OCI-LY7 (cell line): ENCODE measurements around the gene VIPR2.

ENCODE experiments used
- EZH2phosphoT487 ChIP-seq: fragments of 200-600 bp; sonication (generic); IDR thresholded peaks from 2 replicates; pipeline ENCODE4 v1.6.1; 2018; ENCODE audit warnings: low read depth, borderline replicate concordance, mild to moderate bottlenecking, mixed run types, antibody characterized with exemption, low read length, moderate library complexity, mixed read lengths
- TF ChIP-seq, protein P1 (sequence below): fragments of 200-600 bp; sonication (generic); conservative IDR thresholded peaks from 2 replicates; pipeline ENCODE4 v1.5.1; 2014; ENCODE audit warnings: mild to moderate bottlenecking, antibody characterized with exemption, low read length, moderate library complexity, mixed read lengths

DNA sequence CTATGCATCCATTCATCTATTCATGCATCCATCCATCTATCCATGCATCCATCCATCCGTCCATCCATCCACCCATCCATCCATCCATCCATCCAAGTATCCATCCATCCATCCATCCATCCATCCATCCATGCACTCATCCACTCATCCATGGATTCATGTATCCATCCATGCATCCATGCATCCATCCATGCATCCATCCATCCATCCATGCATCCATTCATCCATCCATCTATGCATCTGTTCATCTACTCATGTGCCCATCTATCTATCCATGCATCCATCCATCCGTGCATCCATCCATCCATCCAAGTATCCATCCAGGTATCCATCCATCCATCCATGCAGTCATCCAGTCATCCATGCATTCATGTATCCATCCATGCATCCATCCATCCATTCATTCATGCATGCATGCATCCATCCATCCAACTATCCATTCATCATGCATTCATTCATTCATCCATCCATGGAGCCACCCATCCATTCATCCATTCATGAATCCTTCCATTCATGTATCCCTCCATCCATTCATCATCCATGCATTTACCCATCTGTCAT, 156.3 kb downstream of the VIPR2 start:
- TF ChIP-seq, protein P1, sequence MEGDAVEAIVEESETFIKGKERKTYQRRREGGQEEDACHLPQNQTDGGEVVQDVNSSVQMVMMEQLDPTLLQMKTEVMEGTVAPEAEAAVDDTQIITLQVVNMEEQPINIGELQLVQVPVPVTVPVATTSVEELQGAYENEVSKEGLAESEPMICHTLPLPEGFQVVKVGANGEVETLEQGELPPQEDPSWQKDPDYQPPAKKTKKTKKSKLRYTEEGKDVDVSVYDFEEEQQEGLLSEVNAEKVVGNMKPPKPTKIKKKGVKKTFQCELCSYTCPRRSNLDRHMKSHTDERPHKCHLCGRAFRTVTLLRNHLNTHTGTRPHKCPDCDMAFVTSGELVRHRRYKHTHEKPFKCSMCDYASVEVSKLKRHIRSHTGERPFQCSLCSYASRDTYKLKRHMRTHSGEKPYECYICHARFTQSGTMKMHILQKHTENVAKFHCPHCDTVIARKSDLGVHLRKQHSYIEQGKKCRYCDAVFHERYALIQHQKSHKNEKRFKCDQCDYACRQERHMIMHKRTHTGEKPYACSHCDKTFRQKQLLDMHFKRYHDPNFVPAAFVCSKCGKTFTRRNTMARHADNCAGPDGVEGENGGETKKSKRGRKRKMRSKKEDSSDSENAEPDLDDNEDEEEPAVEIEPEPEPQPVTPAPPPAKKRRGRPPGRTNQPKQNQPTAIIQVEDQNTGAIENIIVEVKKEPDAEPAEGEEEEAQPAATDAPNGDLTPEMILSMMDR: no peak
- TF ChIP-seq EZH2phosphoT487: no peak
